Measurements from ENCODE around the gene LRRC41. TPM values are rescaled to one million over a fixed set of nuclear protein-coding genes. Genes with fewer than 3 reads are reported as not detected.

LRRC41 gene
- total RNA-seq, 2 donors from 2014 or later, result 49.3 to 55.8 TPM

DNA sequence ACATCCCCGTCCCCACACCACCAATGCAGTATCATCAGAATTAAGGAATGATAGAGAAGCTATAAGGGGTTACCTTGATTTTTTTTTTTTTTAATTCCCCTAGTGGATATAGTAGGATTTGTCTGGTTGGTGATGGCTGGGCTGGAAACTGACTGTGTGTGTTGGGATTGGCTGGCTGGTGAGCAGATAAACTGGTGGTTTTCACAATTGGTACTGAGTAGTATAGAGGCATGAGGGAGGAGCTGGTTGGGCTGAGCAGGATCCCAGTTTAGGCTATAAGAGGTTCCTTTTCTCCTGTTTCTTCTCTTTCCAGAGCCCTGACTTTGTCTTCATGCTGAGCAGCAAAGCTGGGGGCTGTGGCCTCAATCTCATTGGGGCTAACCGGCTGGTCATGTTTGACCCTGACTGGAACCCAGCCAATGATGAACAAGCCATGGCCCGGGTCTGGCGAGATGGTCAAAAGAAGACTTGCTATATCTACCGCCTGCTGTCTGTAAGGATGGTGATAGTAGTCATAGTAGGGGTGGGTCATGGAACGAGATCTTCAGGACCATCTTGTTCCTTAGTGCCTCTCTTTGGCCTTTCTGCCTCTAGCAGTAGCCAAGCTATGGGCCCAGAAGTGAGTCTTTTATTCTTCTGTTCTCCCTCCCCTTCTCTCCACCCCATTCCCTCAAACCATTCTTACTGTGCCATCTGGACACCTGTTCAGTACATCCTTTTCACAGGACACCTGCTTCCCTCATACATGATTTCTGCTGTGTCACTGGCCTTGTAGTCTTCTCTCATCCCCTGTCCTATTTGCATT is 29.0 kb downstream of the LRRC41 start:
- Histone ChIP-seq H3K27me3 (no peaks in the 10 kb centered on the region), H3K36me3 (no peaks in the 10 kb centered on the region), H3K9me3 (no peaks in the 10 kb centered on the region), H3K4me3 (no peak overlapping the region), H3K9ac (ENCODE audit: low read depth in 2 of 2, low read length in 2 of 2) (no peak overlapping the region), H3K27ac (no peak overlapping the region), H3K4me1 (no peaks in the 10 kb centered on the region)
- intact Hi-C loops (cut with DNase I), result no loop called here
- TF ChIP-seq, protein P1, sequence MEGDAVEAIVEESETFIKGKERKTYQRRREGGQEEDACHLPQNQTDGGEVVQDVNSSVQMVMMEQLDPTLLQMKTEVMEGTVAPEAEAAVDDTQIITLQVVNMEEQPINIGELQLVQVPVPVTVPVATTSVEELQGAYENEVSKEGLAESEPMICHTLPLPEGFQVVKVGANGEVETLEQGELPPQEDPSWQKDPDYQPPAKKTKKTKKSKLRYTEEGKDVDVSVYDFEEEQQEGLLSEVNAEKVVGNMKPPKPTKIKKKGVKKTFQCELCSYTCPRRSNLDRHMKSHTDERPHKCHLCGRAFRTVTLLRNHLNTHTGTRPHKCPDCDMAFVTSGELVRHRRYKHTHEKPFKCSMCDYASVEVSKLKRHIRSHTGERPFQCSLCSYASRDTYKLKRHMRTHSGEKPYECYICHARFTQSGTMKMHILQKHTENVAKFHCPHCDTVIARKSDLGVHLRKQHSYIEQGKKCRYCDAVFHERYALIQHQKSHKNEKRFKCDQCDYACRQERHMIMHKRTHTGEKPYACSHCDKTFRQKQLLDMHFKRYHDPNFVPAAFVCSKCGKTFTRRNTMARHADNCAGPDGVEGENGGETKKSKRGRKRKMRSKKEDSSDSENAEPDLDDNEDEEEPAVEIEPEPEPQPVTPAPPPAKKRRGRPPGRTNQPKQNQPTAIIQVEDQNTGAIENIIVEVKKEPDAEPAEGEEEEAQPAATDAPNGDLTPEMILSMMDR (IDR thresholded peaks at IDR 0.05), result no peak
- DNase-seq, result no peak

DNA sequence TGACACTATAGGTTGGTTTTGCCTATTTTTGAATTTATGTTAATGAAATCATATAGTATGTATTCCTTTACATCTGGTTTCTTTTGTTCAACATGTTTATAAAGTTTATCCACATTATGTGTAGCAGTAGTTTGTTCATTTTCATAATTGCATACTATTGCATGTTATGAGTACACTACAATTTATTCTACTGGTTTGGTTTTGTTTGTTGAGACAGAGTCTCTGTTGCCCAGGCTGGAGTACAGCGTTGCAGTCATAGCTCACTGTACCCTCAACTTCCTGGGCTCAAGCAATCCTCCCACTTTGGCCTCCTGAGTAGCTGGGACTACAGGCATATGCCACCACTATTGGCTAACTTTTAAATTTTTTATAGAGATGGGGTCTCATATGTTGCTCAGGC is 34.8 kb downstream of the LRRC41 start:
- H3K36me3 ChIP-seq, result no peaks in the 10 kb centered on the region
- TF ChIP-seq, protein P1 (IDR thresholded peaks at IDR 0.05), result no peak
- H3K4me3 ChIP-seq, result no peak overlapping the region
- no peak overlapping the region for H3K27ac ChIP-seq
- H3K9ac ChIP-seq (ENCODE audit: low read depth in 2 of 2, low read length in 2 of 2), result no peak overlapping the region
- intact Hi-C loops (cut with DNase I), result no loop called here
- H3K9me3 ChIP-seq, result no peaks in the 10 kb centered on the region
- no peaks in the 10 kb centered on the region for H3K27me3 ChIP-seq
- H3K4me1 ChIP-seq, result no peaks in the 10 kb centered on the region
- no peak for DNase-seq

DNA sequence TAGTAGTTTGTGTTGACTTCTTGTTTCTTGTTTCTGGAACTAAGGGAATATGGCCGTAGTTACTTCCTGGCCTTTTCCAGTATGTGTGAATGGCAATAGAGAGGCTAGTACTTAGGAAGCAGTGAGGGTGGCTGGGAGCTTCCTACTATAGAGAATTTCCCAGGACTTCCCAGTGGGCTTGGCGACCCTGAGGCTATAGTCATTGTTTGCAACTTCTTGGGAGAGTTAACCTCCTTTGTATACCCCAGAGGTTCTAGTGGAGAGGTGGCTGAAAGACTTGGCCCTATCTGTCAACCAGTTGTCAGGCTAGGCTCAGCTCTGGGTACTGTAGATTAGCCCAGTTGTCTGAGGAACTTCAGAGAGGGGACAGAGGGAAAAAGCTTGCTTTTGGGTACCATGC is 40.3 kb downstream of the LRRC41 start:
- Histone ChIP-seq H3K4me1 (no peaks in the 10 kb centered on the region), H3K9ac (ENCODE audit: low read depth in 2 of 2, low read length in 2 of 2) (no peak overlapping the region), H3K27ac (no peak overlapping the region), H3K36me3 (no peaks in the 10 kb centered on the region), H3K9me3 (no peaks in the 10 kb centered on the region), H3K4me3 (no peak overlapping the region), H3K27me3 (no peaks in the 10 kb centered on the region)
- intact Hi-C loops (cut with DNase I), result no loop called here
- TF ChIP-seq, protein P1 (IDR thresholded peaks at IDR 0.05), result no peak
- no peak for DNase-seq

DNA sequence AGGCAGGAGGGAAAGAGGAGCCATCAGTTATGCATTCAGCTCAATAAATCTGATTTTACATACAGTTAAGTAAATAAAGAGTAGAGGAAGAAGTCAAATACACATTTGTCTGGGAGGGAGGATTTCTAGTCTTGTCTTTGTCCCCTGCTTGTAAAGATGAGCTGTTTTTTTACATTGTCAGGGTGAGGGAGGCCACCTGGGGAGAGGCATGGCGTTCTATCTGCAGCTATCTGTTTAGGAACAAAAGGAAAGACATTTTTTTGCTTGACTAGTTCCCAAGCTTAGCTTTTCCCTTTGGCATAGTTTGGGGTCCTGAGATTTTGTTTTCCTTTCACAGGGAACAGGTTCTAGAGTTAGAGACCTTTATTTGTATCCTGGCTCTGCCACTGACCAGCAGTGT is 40.9 kb downstream of the LRRC41 start:
- no peak overlapping the region for H3K9ac ChIP-seq (ENCODE audit: low read depth in 2 of 2, low read length in 2 of 2)
- H3K36me3 ChIP-seq, result no peaks in the 10 kb centered on the region
- no peaks in the 10 kb centered on the region for H3K27me3 ChIP-seq
- H3K27ac ChIP-seq, result no peak overlapping the region
- DNase-seq, result no peak
- TF ChIP-seq, protein P1 (IDR thresholded peaks at IDR 0.05), result no peak
- intact Hi-C loops (cut with DNase I), result no loop called here
- no peaks in the 10 kb centered on the region for H3K9me3 ChIP-seq
- no peak overlapping the region for H3K4me3 ChIP-seq
- no peaks in the 10 kb centered on the region for H3K4me1 ChIP-seq

DNA sequence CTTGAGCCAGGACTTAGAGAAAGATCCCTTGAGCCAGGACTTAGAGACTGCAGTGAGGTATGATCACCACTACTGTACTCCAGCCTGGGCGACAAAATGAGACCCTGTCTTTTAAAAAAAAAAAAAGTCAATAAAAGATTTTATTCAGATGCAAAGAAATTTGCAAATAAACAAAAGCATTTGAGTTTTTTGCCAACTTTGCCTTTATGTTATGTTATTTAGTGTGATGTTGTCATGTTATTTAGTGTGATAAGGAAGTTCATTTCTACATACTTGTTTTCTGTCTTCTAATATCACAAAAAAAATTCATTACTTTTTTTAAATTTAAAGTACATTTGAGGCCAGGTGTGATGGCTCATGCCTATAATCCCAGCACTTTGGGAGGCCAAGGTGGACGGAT is 46.9 kb downstream of the LRRC41 start:
- no peaks in the 10 kb centered on the region for H3K27me3 ChIP-seq
- no peak overlapping the region for H3K9ac ChIP-seq (ENCODE audit: low read depth in 2 of 2, low read length in 2 of 2)
- no peaks in the 10 kb centered on the region for H3K4me1 ChIP-seq
- no peak overlapping the region for H3K4me3 ChIP-seq
- no peaks in the 10 kb centered on the region for H3K9me3 ChIP-seq
- intact Hi-C loops (cut with DNase I), result no loop called here
- H3K27ac ChIP-seq, result no peak overlapping the region
- TF ChIP-seq, protein P1 (IDR thresholded peaks at IDR 0.05), result no peak
- no peak for DNase-seq
- no peaks in the 10 kb centered on the region for H3K36me3 ChIP-seq

Data from colonic mucosa (tissue), 4 donors.